OCI-LY3 (cell line): ENCODE results near the gene MAP1LC3B.

ENCODE experiments used
- CTCF ChIP-seq: fragments of 200-600, 300-600 bp; sonication (generic); IDR thresholded peaks from 2 replicates; pipeline ENCODE4 v1.5.1; 2014; ENCODE audit warnings: antibody characterized with exemption, low read length, low read depth
- EZH2phosphoT487 ChIP-seq: fragments of 200-600 bp; shearing (Covaris generic); IDR thresholded peaks from 2 replicates; pipeline ENCODE4 v1.6.1; 2018; ENCODE audit warnings: antibody characterized with exemption, mixed run types, low read depth

DNA sequence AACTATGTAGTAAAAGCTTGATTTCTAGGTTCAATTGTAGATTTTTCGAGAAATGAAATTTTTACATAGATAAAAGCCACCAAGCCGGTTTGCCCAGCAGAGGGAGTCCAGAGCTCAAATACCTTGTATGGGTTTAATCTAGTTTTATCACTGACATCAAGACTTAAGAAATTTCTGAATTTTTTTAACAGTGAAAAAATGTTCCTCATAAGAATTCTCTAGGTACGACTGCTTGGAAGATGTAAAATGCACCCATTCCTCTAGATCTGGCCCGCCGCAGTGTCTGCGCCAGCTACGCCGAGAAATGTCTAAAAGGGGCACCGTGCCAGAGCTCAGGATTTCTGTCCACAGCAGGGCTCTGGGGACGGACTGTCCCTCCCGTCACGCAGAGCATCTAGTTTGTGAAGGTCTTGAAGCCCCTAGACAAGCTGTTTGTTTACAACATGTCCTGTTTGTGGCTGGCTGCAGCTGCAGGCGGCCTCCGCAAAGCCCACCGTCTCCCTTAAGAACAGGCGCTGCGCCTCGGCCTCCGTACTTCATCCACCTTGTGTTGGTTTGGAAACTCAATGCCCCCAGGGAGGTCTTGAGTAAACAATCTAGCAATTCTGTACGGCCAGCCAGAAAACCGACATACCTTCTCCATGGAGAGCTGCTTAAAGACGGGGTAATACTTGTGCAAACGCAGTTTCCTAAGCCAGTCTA, 24.8 kb downstream of the MAP1LC3B start:
- TF ChIP-seq EZH2phosphoT487: no peak
- TF ChIP-seq CTCF: peak; percentile 67
